Nucleus accumbens (tissue), 56 donors: ENCODE data around the gene DDX47.
"Not testable (repeated sequence)": the region's sequence is repeated elsewhere in the genome, so short reads cannot be mapped to it uniquely, and the experiment has no call there.

Experiments
- DNase-seq, 56 donors: peaks; one replicate each; lab custom pipeline; 2025; lab: John Stamatoyannopoulos, UW

Gene DDX47

DNA sequence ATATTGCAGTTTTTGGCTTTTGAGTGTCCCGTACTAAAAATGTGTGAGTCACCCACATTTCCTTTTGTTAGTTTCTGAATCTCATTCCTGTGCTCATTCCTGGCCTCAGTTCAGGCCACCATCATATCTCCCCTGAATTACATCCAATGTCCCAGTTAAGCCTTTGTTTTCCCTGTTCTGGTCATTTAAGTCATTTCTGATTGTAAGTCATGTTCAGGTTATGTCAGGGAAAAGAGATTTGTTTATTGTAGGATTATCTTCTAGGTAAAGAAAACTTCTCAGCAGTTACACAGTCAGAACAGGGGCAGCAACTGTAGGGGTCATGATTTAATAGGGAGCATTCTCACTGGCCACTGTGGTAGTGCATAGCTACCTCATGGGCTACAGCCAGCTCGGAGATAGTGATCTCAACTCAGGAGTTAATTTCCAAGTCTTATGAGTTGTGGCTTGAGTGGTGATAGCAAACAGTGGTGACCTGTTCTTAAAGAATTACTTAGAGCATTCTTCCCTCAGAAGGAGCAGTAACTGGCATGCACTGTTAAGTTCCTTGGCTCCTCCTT, 6.7 kb downstream of the DDX47 start:
- DNase-seq, result no peak

DNA sequence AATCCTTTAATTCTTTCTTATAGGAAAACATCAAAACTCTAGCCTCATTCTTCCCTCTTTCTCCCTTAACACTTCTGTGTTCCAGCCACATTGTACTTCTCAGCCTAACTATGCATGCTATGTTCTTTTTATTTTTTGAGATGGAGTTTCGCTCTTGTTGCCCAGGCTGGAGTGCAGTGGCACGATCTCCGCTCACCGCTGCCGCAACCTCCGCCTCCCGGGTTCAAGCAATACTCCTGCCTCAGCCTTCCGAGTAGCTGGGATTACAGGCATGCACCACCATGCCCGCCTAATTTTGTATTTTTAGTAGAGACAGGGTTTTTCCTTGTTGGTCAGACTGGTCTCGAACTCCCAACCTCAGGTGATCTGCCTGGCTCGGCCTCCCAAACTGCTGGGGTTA, 7.2 kb downstream of the DDX47 start:
- DNase-seq, result not testable (repeated sequence)

DNA sequence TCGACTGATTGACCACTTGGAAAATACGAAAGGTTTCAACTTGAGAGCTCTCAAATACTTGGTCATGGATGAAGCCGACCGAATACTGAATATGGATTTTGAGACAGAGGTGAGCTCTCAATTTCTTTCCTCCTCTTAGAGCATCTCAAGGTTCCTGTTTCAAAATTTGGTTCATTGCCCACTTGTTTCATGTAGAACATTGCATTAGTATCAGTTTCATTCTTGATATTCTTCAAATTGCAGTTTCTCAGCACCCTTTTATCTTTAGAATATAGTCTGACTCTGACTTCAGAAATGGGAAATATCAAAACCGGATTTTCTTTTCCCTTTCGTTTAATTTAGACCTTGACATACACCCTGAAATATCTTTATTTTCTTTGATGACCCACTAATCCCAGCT, 8.8 kb downstream of the DDX47 start:
- no peak for DNase-seq

DNA sequence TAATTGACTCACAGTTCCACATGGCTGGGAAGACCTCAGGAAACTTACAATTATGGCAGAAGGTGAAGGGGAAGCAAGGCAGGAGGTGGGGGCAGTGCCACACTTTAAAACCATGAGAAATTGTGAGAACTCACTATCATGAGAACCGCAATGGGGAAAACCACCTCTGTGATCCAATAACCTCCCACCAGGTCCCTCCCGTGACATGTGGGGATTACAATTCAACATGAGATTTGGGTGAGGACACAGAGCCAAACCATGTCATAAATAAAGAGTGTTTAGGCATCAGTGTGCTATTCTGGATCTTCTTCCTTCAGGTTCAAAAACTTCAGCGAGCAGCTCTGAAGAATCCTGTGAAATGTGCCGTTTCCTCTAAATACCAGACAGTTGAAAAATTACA, 9.7 kb downstream of the DDX47 start:
- DNase-seq, result no peak

DNA sequence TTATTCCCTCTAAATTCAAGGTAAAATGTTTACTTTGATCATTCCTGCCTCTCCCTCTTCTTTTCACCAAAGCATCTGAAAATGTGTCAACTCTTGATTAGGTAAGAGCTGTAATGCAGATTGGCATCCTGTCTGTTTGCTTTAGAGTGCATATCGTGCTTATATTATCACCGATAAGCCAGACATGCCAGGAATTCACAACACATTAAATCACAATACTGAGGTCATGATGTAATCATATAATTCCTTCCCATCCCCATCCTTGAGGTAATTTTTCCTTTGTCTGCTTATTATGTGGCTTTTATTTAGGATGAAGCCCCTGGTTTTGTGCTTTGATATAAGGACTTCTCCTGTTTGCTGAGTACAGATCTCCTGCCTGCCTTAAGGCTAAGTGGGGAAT, 10.2 kb downstream of the DDX47 start:
- DNase-seq, result no peak

DNA sequence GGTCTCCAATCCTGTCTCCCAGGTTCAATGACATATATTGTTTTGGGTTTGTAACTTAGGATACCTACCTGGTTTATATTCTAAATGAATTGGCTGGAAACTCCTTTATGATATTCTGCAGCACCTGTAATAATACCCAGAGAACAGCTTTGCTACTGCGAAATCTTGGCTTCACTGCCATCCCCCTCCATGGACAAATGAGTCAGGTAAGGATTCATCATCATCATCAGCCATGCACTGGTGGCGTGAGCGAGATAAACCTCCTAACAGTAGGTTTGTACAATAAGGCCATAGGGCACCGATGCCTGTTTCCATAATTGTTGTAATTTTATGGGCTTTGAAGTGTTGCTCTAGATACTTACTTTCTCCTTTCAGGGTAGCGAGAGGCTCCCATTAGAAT, 10.7 kb downstream of the DDX47 start:
- no peak for DNase-seq

DNA sequence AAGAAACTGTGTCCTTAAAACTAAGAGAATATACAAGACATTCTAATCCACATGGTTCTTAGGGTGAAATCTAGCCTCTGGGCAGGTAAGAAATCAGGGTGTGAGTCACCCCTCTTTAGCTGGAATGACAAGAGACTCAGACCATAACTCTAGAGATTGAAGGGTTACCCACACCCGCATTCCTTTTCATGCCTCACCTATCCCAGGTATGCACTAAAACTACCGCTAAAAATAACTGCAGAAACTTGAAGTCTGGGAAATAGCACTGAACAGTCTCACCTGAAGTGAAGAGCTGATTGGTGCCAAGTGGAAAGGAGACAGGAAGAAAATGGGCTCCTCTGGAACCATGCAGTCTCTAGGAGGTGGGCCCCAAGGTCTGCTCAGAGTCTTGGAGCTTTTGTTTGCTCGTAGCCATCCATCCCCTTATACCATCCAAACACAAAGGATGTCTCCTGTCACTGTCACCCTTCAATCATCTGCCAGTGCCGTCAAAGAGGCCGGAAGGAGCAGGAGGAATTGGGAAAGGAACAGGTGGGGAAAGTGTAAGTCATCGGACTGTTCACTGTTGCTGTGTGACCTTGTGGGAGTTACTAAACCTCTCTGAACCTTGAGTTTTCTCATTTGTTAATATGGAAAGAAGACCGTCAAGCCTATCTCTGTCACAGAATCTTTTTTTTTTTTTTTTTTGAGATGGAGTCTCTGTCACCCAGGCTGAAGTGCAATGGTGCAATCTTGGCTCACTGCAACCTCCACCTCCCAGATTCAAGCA, 22.4 kb downstream of the DDX47 start:
- DNase-seq, result no peak

DNA sequence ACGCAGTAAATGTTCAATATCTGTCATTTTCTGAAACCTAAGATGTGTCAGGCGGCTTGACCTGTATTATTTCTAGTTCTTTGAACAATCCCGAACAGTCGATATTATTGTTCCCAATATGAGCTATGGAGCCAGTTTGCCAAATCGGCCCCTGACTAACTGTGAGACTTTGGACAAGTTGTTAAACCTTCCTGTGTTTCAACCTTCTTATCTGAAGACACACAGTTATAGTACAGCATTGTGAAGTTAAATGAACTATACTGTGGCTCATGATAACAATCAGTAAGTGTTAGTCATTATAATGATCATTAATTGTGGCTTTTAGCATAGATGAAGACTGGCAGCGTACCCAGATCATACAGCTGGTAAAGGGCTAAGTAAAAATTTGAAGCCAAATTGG, 23.4 kb downstream of the DDX47 start:
- no peak for DNase-seq

DNA sequence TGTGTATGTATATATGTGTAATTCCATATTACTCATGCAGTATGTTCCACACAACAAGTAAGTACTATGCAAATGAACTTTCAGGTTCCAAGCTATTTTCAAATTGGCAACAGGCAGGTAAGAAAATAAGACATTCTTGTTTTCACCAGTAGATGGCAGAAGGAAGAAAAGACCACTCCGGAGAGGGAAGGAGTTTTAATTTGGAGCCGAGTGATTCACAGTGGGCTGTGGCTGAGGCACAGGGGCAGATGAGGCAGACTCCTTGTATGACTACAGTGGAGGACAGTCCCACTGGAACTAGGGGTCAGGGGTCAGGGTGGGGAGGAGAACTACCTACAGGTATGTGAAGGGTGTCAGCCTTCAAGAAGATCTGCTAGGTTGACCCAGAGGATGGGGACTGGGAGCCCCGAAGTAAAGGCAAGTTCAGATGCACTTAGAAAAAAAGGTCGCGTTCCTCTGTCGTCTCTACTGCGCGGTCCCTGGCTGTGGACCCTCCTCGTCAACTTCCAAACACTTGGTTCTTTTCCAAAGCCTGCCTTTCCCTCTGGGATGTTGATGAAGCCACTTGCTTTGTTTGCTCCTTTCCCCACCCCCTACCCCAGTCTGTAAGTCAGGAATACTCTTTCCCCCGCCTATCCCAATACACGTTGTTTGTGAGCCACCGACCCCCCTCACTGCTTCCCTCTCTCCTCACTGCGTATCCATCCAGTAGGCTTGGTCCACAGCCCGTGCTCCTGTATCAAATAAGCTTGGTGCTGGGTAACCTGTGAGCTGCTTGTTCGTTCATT, 24.1 kb downstream of the DDX47 start:
- DNase-seq, result peak in 7 of 56 donors; percentile 1 to 20 (median 3)

DNA sequence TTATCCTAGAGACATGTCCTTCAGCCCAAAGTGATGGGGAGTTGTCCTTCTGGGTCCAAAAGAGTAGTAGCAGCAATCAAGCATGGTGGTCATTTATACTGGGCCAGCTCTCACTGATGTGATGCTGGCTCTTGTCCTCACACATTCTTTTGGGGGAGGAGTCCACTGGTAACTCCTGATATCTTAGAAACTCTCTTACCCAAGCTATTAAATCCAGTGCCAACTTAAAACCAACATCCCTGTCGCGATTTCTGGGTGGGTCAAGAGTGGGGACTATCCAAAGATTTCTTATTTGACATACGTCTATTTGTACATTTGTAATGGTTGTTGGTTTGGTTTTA, 24.6 kb downstream of the DDX47 start:
- DNase-seq, result no peak

DNA sequence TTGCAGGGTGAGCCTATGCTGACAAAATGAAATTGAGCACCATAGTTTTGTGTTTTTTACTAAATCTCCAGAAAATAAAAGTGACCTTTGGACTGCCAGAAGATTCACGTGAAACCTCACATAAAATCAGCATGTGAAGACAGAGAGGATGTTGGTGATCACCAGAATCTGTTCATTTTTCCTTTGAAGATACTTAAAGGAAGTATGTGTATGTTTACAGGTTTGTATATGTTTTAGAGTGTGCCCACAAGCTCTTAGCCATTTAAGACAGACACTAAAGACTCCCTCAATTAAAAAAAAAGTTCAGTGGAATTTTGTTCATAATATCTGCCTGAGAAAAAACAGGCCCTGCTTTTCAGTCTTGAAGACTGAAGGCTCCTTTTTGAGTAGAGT, 25.9 kb downstream of the DDX47 start:
- DNase-seq, result no peak

DNA sequence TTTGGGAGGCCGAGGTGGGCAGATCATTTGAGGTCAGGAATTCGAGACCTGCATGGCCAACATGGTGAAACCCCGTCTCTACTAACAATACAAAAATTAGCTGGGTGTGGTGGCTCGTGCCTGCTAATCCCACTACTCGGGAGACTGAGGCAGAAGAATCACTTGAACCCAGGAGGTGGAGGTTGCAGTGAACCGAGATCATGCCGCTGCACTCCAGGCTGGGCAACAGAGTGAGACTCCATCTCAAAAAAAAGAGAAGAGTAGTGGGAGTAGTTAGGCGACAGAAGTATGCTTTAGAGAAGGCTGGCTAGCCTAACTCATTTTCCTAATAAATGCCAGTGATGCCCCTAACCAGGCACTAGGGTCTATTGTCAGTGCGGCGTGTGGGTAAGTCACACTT, 26.3 kb downstream of the DDX47 start:
- not testable (repeated sequence) for DNase-seq

DNA sequence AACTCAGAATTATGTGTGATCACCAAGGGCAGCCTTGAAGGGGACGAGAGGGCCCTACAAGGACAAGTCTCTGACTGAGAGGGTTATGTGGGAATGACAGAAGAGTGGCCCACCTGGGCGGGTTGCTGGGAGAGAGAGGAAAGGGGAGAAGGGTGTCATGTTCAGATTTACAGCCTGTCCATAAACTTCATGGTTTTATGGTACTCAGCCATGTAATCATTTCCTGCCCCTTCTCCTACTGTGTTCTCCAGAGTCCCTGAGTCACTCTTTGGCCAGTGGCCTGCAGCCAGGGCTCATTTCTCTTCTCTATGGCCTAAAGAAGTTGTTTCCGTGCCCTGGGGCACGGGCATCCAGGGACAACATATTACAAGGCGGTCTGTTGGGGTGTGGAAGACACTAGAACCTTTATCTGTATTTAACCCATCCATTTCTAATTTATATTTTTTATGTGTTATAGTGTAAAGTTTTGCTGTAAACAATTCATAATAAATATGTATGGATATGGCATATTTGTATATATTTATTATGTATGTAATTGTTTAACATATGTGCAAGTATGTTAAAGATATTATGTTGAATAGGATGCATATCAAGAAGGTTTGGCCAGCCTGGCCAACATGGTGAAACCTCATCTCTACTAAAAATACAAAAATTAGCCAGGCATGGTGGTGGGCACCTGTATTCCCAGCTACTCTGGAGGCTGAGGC, 26.9 kb downstream of the DDX47 start:
- DNase-seq, result no peak

DNA sequence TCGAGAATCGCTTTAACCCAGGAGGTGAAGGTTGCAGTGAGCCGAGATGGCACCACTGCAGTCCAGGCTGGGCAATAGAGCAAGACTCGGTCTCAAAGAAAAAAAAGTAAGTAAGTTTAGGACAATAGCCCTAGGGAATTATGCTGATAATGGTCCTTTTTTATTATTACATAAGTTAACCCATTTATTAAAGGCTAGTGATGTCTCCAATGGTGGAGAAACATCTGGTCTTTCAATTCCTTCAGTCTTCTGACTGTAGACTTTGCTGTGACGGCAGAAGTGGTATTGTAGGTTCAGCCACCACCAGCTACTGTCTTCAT, 27.4 kb downstream of the DDX47 start:
- DNase-seq, result no peak

DNA sequence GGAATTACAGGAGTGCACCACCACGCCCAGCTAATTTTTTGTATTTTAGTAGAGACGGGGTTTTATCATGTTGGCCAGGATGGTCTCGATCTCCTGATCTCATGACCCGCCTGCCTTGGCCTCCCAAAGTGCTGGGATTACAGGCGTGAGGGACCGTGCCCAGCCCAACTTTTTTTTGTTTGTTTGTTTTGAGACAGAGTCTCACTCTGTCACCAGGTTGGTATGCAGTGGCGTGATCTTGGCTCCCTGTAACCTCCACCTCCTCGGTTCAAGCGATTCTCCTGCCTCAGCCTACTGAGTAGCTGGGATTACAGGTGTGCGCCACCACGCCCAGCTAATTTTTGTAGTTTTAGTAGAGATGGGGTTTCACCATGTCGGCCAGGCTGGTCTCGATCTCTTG, 28.3 kb downstream of the DDX47 start:
- DNase-seq, result not testable (repeated sequence)

DNA sequence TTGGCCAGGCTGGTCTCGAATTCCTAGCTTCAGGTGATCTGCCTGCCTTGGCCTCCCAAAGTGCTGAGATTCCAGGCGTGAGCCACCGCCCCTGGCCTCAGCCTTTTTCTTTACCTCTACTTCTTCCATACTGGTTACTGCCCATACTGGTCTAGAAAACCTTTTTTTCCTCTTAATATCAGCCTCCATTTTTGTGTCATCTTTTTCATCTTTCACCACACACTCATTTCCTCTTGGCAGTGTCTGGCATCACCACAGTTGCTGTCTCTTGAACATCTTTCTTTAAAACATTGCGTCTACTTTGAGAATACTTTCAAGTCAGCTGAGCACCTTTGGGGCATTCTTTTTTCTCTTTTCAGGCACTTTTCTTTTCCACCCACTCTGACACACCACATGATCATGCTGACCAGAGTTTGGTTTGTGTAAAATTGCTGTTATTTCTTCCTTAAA, 32.7 kb downstream of the DDX47 start:
- DNase-seq, result no peak

DNA sequence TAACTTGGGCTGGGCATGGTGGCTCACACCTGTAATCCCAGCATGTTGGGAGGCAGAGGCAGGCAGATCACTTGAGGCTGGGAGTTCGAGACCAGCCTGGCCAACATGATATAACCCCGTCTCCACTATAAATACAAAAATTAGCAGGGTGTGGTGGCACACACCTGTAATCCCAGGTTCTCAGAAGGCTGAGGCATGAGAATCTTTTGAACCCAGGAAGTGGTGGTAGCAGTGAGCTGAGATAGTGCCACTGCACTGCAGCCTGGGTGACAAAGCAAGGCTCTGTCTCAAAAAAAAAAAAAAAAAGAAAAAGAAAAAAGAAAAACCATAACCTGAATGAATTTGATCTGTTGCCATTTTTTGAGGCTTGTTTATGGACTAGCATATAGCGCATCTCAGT, 33.6 kb downstream of the DDX47 start:
- DNase-seq, result not testable (repeated sequence)

DNA sequence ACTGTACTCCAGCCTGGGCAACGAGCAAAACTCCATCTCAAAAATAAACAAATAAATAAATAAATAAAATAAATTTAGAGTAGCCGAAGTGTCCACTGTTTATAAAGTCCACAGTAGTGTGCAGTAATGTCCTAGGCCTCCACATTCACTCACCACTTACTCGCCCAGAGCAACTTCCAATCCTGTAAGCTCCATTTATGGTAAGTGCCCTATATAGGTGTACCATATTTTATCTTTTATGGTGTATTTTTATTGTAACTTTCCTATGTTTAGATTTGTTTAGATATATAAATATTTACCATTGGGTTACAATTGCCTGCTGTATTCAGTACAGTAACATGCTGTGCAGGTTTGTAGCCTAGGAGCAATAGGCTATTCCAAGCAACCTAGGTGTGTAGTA, 40.3 kb downstream of the DDX47 start:
- DNase-seq, result no peak

DNA sequence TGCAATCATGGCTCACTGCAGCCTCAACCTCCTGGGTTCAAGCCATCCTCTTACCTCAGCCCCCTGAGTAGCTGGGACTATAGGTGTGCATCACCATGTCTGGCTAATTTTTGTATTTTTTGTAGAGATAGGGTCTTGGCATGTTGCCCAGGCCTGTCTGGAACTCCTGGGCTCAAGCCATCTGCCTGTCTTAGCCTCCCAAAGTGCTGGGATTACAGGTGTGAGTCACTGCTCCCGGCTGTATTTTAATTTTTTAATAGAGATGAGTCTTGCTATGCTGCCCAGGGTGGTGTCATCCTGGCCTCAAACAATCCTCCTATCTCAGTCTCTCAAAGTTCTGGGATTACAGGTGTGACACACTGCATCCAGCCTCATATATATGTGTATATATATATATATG, 46.5 kb downstream of the DDX47 start:
- no peak for DNase-seq

DNA sequence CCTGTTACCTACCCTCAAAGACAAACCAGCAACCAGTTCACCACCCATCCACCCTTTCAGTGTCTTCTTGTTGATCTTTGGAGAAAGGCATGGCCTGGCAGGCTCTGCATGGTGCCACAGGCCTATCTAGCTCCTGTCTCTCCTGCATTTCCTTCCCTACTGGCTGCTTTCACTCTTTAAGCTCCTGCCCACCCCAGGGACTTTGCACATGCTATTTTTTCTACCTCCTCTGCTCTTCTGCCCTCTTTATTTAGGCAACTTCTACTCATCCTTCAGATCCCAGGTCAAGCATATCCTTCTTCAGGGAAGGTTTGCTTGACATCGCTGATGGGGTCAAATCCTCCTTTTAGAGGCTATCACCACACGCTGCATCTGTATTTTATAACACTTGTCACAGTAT, 51.1 kb downstream of the DDX47 start:
- no peak for DNase-seq

DNA sequence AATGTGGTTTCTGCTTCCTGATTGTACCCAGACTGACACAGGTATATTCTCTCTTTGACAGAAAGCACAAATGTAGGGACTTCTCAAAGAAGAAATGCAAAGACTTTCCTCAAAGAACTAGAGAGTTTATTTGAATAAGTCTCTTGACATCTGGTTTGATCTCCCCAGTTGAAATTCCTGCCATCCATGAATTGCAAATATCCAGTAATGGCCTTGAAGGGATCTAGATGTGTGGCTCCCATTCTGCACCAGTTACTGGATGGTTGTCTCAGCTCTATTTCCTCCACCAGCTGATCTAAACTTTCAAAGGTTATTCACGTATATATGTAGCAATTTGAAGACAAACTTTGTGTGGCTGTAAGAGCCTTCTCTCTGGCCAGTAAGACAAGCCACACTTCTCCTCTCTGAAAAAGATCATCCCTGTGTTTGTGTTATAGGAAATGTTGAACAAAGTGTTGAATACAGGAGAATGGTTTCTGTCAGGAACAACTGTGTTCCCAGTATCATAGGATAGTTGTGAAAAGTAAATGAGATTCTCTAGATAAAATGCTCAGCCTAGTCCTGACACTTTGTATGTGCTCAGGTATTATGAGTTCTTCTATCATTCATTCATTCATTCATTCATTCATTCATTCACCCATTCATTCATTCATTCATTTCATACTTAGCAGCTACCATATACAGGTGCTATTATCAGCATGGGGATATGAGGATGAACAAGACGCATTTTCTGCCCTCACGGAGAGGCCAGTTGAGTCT, 55.5 kb downstream of the DDX47 start:
- no peak for DNase-seq
